ENCODE results near the gene INHBC.

The INHBC gene

DNA sequence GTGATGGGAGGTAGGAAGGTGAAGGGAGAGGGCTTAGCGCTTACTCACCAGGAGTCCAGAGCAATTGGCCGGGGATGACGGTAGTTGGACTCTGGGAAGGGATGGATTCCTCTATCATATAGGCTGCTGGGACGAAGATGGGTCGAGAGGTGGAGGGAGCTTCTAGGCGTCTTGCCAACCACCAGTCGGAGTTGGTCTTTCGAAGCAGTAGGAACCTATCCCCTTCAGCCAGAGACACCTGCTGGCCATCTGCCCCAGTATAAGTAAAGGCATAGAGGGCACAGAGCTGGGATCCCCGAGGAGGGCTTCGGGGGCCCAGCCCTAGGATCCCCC lies 44.4 kb downstream of the INHBC start:
- no peak overlapping the region for H3K27ac Mint-ChIP-seq
- peaks cover 96% of the 10 kb centered on the region for H3K27me3 Mint-ChIP-seq (ENCODE audit: low read depth, poor library complexity)
- DNase-seq: no peak
- H3K9me3 Mint-ChIP-seq: no peaks in the 10 kb centered on the region
- H3K36me3 Mint-ChIP-seq (ENCODE audit: low read depth): no peaks in the 10 kb centered on the region
- H3K4me3 Mint-ChIP-seq: no peak overlapping the region
- TF ChIP-seq CTCF (IDR thresholded peaks at IDR 0.05): no peak
- peaks cover 46% of the 10 kb centered on the region for H3K4me1 Mint-ChIP-seq

DNA sequence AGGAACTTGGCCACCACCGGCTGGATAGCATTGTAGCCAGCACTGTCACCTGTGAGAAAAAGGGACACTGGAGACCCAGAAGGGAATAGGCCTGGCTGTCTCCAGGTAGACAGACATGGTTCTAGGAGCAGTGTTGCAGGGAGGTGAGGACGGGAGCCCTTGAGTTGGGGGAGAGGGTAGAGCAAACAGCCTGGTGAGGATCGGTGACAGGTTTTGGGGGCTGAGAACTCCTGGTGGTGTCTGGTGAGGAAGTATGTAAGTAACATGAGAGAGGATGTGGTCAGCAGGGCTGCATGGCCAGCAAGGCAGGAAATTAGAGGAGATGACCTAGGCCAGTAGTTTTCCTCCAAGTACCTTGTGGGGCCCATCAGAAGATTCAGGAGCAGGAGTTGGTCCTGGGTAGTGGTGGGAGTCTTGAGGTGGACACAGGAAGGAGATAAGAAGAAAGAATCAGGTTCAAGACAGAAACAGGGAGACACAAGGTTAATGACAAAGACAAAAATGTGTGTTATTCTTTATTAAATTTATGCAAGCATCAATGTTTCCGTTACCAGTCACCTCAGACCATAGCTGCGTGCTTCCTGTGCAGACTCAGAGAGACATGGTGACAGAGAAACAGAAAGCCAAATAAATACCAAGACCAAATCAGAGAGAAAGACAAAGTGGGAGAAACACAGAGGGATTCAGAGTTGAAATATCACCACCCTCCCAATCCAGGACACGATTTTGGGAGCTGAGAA lies 45.0 kb downstream of the INHBC start, which contains the start of gene ARHGAP9:
Gene ARHGAP9, minus strand, starts transcription at position 491 of the 740 bp plus-strand sequence. Its CDS starts 460 bp downstream, at position 31.
- Mint-ChIP-seq H3K4me1 (peaks cover 46% of the 10 kb centered on the region), H3K27ac (no peak within 1 kb of the TSS), H3K36me3 (ENCODE audit: low read depth) (no peaks in the 10 kb centered on the region), H3K4me3 (no peak within 1 kb of the TSS), H3K27me3 (ENCODE audit: low read depth, poor library complexity) (peaks cover 91% of the 10 kb centered on the region), H3K9me3 (no peaks in the 10 kb centered on the region)
- DNase-seq: no peak
- TF ChIP-seq CTCF (IDR thresholded peaks at IDR 0.05): no peak

GRCh38 chr12:57481671-57482070 lies 47.1 kb downstream of the INHBC start:
- H3K36me3 Mint-ChIP-seq (ENCODE audit: low read depth): no peaks in the 10 kb centered on the region
- peaks cover 30% of the 10 kb centered on the region for H3K4me1 Mint-ChIP-seq
- H3K9me3 Mint-ChIP-seq: no peaks in the 10 kb centered on the region
- peaks cover 70% of the 10 kb centered on the region for H3K27me3 Mint-ChIP-seq (ENCODE audit: low read depth, poor library complexity)
- no peak for DNase-seq
- H3K4me3 Mint-ChIP-seq: no peak overlapping the region
- no peak for TF ChIP-seq CTCF (IDR thresholded peaks at IDR 0.05)
- no peak overlapping the region for H3K27ac Mint-ChIP-seq

DNA sequence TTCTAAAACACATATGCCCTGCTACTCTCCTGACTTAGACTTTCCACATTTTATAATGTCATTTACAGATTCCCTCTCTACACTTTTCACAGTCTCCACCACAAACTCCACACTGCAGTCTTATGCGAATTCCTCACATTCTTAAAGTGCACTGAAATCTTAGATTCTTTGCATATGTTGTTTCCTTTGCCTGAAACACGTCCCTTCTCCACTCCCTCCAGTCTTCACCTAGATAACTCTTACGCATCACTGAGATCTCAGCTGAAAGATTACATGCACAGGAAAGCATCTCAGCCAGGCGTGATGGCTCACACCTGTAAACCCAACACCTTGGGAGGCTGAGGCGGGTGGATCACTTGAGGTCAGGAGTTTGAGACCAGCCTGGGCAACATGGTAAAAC lies 48.9 kb downstream of the INHBC start:
- Mint-ChIP-seq H3K27me3 (ENCODE audit: low read depth, poor library complexity) (peaks cover 52% of the 10 kb centered on the region), H3K9me3 (no peaks in the 10 kb centered on the region), H3K27ac (no peak overlapping the region), H3K4me1 (peaks cover 12% of the 10 kb centered on the region), H3K4me3 (no peak overlapping the region), H3K36me3 (ENCODE audit: low read depth) (no peaks in the 10 kb centered on the region)
- no peak for TF ChIP-seq CTCF (IDR thresholded peaks at IDR 0.05)
- no peak for DNase-seq

GRCh38 chr12:57485695-57486094 lies 51.1 kb downstream of the INHBC start:
- no peak for TF ChIP-seq CTCF (IDR thresholded peaks at IDR 0.05)
- DNase-seq: no peak
- Mint-ChIP-seq H3K27ac (no peak overlapping the region), H3K36me3 (ENCODE audit: low read depth) (peaks cover 13% of the 10 kb centered on the region), H3K4me1 (peaks cover 15% of the 10 kb centered on the region), H3K4me3 (no peak overlapping the region), H3K9me3 (no peaks in the 10 kb centered on the region), H3K27me3 (ENCODE audit: low read depth, poor library complexity) (peaks cover 30% of the 10 kb centered on the region)

DNA sequence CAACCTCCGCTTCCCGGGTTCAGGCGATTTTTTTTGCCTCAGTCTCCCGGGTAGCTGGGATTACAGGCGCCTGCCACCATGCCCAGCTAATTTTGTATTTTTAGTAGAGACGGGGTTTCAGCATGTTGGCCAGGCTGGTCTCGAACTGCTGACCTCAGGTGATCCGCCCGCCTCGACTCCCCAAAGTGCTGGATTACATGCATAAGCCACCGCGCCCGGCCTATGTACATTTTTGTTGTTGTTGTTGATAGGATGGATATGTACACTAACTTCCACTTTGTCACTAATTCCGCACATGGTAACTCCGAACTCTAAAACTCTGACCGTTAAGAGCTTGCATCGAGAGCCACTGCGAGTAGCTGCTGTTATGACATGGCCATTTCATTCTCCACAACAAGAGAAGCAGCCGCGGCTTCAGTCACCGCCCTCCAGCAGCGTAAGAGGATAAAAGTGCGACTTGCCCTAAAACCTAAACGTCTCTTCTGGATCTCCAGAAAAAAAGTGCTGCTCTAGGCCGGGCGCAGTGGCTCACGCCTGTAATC lies 52.5 kb downstream of the INHBC start:
- DNase-seq: no peak
- TF ChIP-seq CTCF (IDR thresholded peaks at IDR 0.05): no peak
- no peak overlapping the region for H3K27ac Mint-ChIP-seq
- peak overlapping the region; percentile 96 for H3K4me3 Mint-ChIP-seq
- H3K36me3 Mint-ChIP-seq (ENCODE audit: low read depth): peaks cover 26% of the 10 kb centered on the region
- peaks cover 15% of the 10 kb centered on the region for H3K27me3 Mint-ChIP-seq (ENCODE audit: low read depth, poor library complexity)
- H3K4me1 Mint-ChIP-seq: peaks cover 16% of the 10 kb centered on the region
- H3K9me3 Mint-ChIP-seq: no peaks in the 10 kb centered on the region

Data from nephron progenitor cell (in vitro differentiated cells).